Natural killer cell (primary cell): ENCODE results near the gene OOSP3. TPM values are rescaled to one million over a fixed set of nuclear protein-coding genes. Genes with fewer than 3 reads are reported as not detected.

Experiments
- ATAC-seq, 3 donors: fragments of 150-1000 bp in 2 of 3; fragments of 200-7000 bp in 1 of 3; cut with Tn5 transposase; 1 replicate in 1 of 3; 2 replicates in 2 of 3; pipeline ENCODE4 v1.10.0; 2021; ENCODE audit warnings: mild to moderate bottlenecking in 2 of 3, moderate library complexity in 2 of 3
- DNase-seq, 2 donors: peaks; one replicate each; pipeline versions ENCODE4 v3.0.0 to v3.0.0-alpha.2; 2013 to 2021; ENCODE audit warnings: mixed read lengths in 1 of 2
- H3K27ac ChIP-seq: one replicate; pipeline ENCODE4 v1.5.1; 2013; ENCODE audit warnings: mild to moderate bottlenecking, low read length
- H3K27me3 ChIP-seq: one replicate; pipeline ENCODE4 v1.6.1; 2013; ENCODE audit warnings: low read length; ENCODE audit not compliant: control insufficient read depth, insufficient read depth
- H3K36me3 ChIP-seq: one replicate; pipeline ENCODE4 v1.6.1; 2013; ENCODE audit warnings: low read length; ENCODE audit not compliant: control insufficient read depth, insufficient read depth
- H3K4me1 ChIP-seq: one replicate; pipeline ENCODE4 v1.6.1; 2013; ENCODE audit warnings: low read length; ENCODE audit not compliant: control insufficient read depth, insufficient read depth
- H3K4me3 ChIP-seq: one replicate; pipeline ENCODE4 v1.5.1; 2013; ENCODE audit warnings: low read length
- H3K9me3 ChIP-seq: one replicate; pipeline ENCODE4 v1.6.1; 2013; ENCODE audit warnings: low read length; ENCODE audit not compliant: control insufficient read depth, insufficient read depth
- H3K27ac Mint-ChIP-seq, 2 donors: one replicate each; pipeline ENCODE4 v1.8.0; 2022; ENCODE audit warnings: mild to moderate bottlenecking in 2 of 2, mixed read lengths in 2 of 2, moderate library complexity in 1 of 2
- H3K27me3 Mint-ChIP-seq, 2 donors: one replicate each; pipeline ENCODE4 v1.8.0; 2022; ENCODE audit warnings: low read depth in 2 of 2, mixed read lengths in 2 of 2
- H3K36me3 Mint-ChIP-seq: one replicate; pipeline ENCODE4 v1.8.0; 2022; ENCODE audit warnings: mixed read lengths
- H3K4me1 Mint-ChIP-seq, 2 donors: one replicate each; pipeline ENCODE4 v1.8.0; 2022; ENCODE audit warnings: mixed read lengths in 2 of 2
- H3K4me3 Mint-ChIP-seq: one replicate; pipeline ENCODE4 v1.8.0; 2022; ENCODE audit warnings: mild to moderate bottlenecking, moderate library complexity, mixed read lengths
- H3K9me3 Mint-ChIP-seq, 2 donors: one replicate each; pipeline ENCODE4 v1.8.0; 2022; ENCODE audit warnings: mixed read lengths in 2 of 2
- CTCF ChIP-seq: fragments of 200-600 bp; IDR thresholded peaks from one replicate; pipeline ENCODE4 v1.8.0; 2022; ENCODE audit warnings: antibody characterized with exemption
- WGBS: methylation state at CpG from one replicate; pipeline ENCODE4 v1.1.7; 2013; ENCODE audit warnings: missing lambda C conversion rate; ENCODE audit not compliant: insufficient coverage; 5-methylcytosine and 5-hydroxymethylcytosine counted together
- intact Hi-C: fragments of 100-400 bp; cut with micrococcal nuclease; formaldehyde crosslinking; loops from one replicate; pipeline ENCODE4 v1.14.2; 2022
- total RNA-seq, 4 donors: library from RNA; stranded (reverse); fragments of 120-200 nt in 1 of 4; gene quantifications; one replicate each; pipeline versions ENCODE4 v1.2.3 to v1.2.4, GENCODE V29; 2013 to 2022

OOSP3 gene
- total RNA-seq, 3 donors from 2014 or later (not counting 1 experiment from before 2014, with no cell fraction given), result not detected

- H3K27ac Mint-ChIP-seq, result no peak overlapping the region
These were observed 37.1 kb upstream of the OOSP3 start for GRCh38 chr11:59841514-59841913.

GRCh38 chr11:59842316-59842715 is 36.3 kb upstream of the OOSP3 start:
- TF ChIP-seq CTCF, result no peak
- Mint-ChIP-seq H3K4me3 (no peak overlapping the region), H3K4me1 (no peaks in the 10 kb centered on the region), H3K27ac (no peak overlapping the region), H3K9me3 (no peaks in the 10 kb centered on the region), H3K27me3 (peaks cover 0 to 5% of the 10 kb centered on the region in 2 donors), H3K36me3 (no peaks in the 10 kb centered on the region)
- no peaks in the 10 kb centered on the region for H3K4me1 ChIP-seq
- H3K27ac ChIP-seq, result no peak overlapping the region
- no peak for ATAC-seq
- no peaks in the 10 kb centered on the region for H3K27me3 ChIP-seq
- 91% methylated on average over 12 of the region's 12 CpGs for WGBS
- DNase-seq, result no peak
- no peak overlapping the region for H3K4me3 ChIP-seq
- H3K36me3 ChIP-seq, result no peaks in the 10 kb centered on the region
- intact Hi-C loops, result no loop called here
- no peaks in the 10 kb centered on the region for H3K9me3 ChIP-seq

More at GRCh38 chr11:59841514-59841913, 37.1 kb upstream of the OOSP3 start:
- H3K4me1 ChIP-seq, result no peaks in the 10 kb centered on the region
- TF ChIP-seq CTCF, result no peak
- 83% methylated on average over 2 of the region's 2 CpGs for WGBS
- Mint-ChIP-seq H3K27me3 (peaks cover 5% of the 10 kb centered on the region in 2 donors), H3K4me3 (no peak overlapping the region), H3K36me3 (no peaks in the 10 kb centered on the region), H3K9me3 (no peaks in the 10 kb centered on the region), H3K4me1 (no peaks in the 10 kb centered on the region)
- DNase-seq (no peak), ATAC-seq (no peak)
- H3K4me3 ChIP-seq, result no peak overlapping the region
- no peak overlapping the region for H3K27ac ChIP-seq
- H3K36me3 ChIP-seq, result no peaks in the 10 kb centered on the region
- no peaks in the 10 kb centered on the region for H3K9me3 ChIP-seq
- no peaks in the 10 kb centered on the region for H3K27me3 ChIP-seq
- intact Hi-C loops, result no loop called here

- DNase-seq (no peak), ATAC-seq (no peak)
- Histone ChIP-seq H3K36me3 (no peaks in the 10 kb centered on the region), H3K9me3 (no peaks in the 10 kb centered on the region), H3K4me1 (no peaks in the 10 kb centered on the region), H3K4me3 (no peak within 1 kb of the TSS), H3K27me3 (no peaks in the 10 kb centered on the region), H3K27ac (no peak within 1 kb of the TSS)
- WGBS, result 87% methylated on average over 4 of the region's 4 CpGs
- peaks cover 0 to 5% of the 10 kb centered on the region in 2 donors for H3K27me3 Mint-ChIP-seq
- no peaks in the 10 kb centered on the region for H3K36me3 Mint-ChIP-seq
- H3K4me3 Mint-ChIP-seq, result no peak within 1 kb of the TSS
- H3K9me3 Mint-ChIP-seq, result no peaks in the 10 kb centered on the region
- no peaks in the 10 kb centered on the region for H3K4me1 Mint-ChIP-seq
- TF ChIP-seq CTCF, result no peak
- intact Hi-C loops, result no loop called here
- H3K27ac Mint-ChIP-seq, result no peak within 1 kb of the TSS
These were observed 33.2 kb upstream of the OOSP3 start, which contains the start of gene CBLIF for GRCh38 chr11:59845399-59845798. CBLIF (minus strand) TSS chr11:59845499; CDS start chr11:59845453, 46 bp downstream.

- no peak for TF ChIP-seq CTCF
- H3K9me3 ChIP-seq, result no peaks in the 10 kb centered on the region
- no peak for DNase-seq
- no peaks in the 10 kb centered on the region for H3K27me3 ChIP-seq
- Mint-ChIP-seq H3K4me3 (no peak overlapping the region), H3K4me1 (no peaks in the 10 kb centered on the region), H3K9me3 (no peaks in the 10 kb centered on the region), H3K36me3 (no peaks in the 10 kb centered on the region), H3K27me3 (peaks cover 0 to 4% of the 10 kb centered on the region in 2 donors), H3K27ac (no peak overlapping the region)
- WGBS, result 73% methylated on average over 1 of the region's 5 CpGs
- ATAC-seq, result no peak
- H3K4me1 ChIP-seq, result no peaks in the 10 kb centered on the region
- no peak overlapping the region for H3K4me3 ChIP-seq
- H3K27ac ChIP-seq, result no peak overlapping the region
- no peaks in the 10 kb centered on the region for H3K36me3 ChIP-seq
- intact Hi-C loops, result no loop called here
These were observed 32.0 kb upstream of the OOSP3 start for GRCh38 chr11:59846556-59846955.
